Aortic smooth muscle cell (primary cell): Measurements from ENCODE around the gene ACE2. TPM values are rescaled to one million over a fixed set of nuclear protein-coding genes. Genes with fewer than 3 reads are reported as not detected.

Source experiments
- total RNA-seq: library from RNA; depleted of rRNA; stranded (reverse); fragments of >200 nt; gene quantifications from 2 replicates; pipeline ENCODE4 v1.2.3, GENCODE V29; 2014

ACE2 gene
- 0.12 and 0.40 TPM in 2 replicates for total RNA-seq

DNA sequence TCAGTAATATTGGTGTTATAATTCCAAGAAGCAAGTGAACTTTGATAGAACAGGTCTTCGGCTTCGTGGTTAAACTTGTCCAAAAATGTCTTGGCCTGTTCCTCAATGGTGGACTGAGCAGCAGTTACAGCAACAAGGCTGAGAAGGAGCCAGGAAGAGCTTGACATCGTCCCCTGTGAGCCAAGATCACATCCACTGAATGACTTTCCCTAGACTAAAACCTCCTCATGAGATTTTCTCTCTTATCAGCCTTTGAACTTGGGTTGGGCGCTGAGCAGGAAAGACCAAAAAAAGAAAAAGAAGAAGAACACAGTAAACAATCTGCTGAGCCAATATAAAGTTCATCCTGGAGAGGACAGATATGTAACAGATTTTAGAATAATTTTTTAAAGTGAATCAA lies at the start of gene ACE2:
ACE2 (minus strand) TSS at position 216 of the 400 bp plus-strand sequence; CDS start at position 167, 49 bp downstream.

Other genes with a start within 250 kb of the ACE2 start
- gene VEGFD, start 216.5 kb downstream of the ACE2 start, total RNA-seq: 0.37 and 0.40 TPM in 2 replicates
- 14.5 and 15.5 TPM in 2 replicates for gene PIR, start 107.6 kb downstream of the ACE2 start, total RNA-seq
- gene BMX, start 100.2 kb downstream of the ACE2 start, total RNA-seq: 2.6 and 4.6 TPM in 2 replicates
- under 0.01 and 0.06 TPM in 2 replicates for gene CLTRN, start 63.8 kb upstream of the ACE2 start, total RNA-seq
- gene CA5B, start 137.3 kb upstream of the ACE2 start, total RNA-seq: 20.6 and 23.1 TPM in 2 replicates
- 4.4 and 4.8 TPM in 2 replicates for gene ZRSR2, start 189.5 kb upstream of the ACE2 start, total RNA-seq